T-helper 1 cell (primary cell): ENCODE results near the gene CBLN1.

ENCODE experiments used
- DNase-seq, 5 donors: peaks; one replicate each; pipeline ENCODE4 v3.0.0-alpha.2; 2012 to 2020
- total RNA-seq, 4 donors: gene quantifications; one replicate each; lab custom pipeline; 2026; lab: John Stamatoyannopoulos, UW

CBLN1 gene
- total RNA-seq = 0 reads per million in 4 donors

DNA sequence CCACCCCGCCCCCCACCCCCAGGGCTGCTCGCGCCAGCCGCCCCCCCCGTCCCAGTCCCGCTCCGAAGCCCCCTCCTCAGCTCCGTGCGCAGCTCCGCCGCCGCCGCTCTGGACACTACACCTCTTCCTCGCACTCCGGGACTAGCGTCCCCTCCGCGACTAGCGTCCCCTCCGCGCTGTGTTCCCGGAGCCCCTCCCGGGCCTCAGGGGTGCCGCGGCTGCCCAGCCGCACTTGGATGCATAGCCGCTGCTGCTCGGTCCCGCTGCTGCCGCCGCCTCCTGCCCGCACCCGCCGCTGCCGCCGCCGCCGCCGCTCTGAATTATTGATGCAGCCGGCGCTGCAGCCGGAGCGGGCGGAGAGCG, at the start of gene CBLN1:
Gene CBLN1, minus strand, starts transcription at position 359 of the 363 bp plus-strand sequence. CDS start 373 bp downstream, outside the sequence.
- DNase-seq = no peak

GRCh38 chr16:49330562-49331201, 49.0 kb upstream of the CBLN1 start:
- DNase-seq = no peak

GRCh38 chr16:49328325-49328724, 46.7 kb upstream of the CBLN1 start:
- DNase-seq = no peak

- no peak for DNase-seq
Observed at GRCh38 chr16:49327466-49327865, 45.8 kb upstream of the CBLN1 start.

GRCh38 chr16:49324703-49325102, 43.1 kb upstream of the CBLN1 start:
- no peak for DNase-seq

DNA sequence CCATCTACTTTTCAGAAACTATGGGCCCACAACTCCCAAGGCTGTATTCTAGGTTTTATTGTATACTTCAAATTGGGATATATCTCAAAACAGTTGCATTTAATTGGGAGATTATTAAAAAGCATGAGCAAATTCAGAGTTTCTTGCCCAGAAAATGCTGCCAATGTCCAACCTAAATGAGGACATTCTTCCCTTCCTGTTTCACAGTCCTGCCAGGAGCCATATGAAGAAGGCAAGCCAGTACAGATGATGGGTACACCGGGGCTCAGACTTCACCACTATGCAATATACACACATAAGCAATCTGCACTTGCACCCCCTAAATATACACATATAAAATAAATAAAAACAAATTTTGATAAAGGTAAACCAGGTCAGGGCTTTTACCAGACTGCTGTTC, 34.0 kb upstream of the CBLN1 start:
- DNase-seq = no peak

DNA sequence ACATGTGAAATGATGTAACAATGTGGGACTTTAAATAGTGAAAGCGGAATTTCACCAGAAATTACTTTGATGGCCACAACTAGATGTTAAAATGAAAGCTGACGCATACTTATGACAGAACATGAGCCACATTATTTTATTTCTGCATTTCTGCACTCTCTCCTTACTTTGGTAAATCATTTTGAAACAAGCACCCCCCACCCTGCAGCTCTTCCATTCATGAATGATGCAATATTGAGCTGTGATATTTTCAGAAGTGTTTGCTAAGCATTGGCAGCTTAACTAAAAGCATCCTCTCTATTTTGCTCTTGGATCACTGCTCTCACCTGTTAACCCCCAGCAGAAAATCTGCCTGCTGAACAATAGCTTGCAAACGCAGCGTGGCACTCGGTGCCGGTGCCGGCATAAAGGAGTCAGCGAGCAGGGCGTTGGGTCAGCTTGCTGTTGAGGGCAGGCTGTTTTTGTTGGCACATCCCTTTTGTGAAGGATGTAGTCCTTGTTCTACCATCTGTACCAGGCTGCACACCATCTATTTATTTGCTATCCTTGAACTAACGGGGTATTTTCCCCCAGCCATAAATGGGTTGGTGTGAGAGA, 30.8 kb upstream of the CBLN1 start:
- DNase-seq = no peak

GRCh38 chr16:49311823-49312222, 30.2 kb upstream of the CBLN1 start:
- no peak for DNase-seq

DNA sequence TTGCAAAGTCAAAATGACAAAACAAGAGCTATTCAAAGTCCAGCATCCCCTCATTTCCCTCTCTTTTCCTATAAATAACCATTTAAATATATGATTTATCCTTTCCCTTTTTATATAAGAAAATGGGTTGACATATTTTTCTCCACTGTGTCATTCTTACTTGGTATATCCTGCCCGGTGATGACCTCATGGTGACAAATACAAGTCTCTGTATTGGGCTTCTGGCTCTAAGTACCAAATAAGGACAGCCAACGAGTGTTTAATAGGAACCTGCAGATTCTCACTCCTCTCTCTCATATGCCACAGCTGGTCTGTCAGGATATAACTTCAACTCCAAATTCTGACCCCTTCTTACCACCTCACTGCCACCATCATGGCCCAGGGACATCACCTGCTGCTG, 25.5 kb upstream of the CBLN1 start:
- no peak for DNase-seq

DNA sequence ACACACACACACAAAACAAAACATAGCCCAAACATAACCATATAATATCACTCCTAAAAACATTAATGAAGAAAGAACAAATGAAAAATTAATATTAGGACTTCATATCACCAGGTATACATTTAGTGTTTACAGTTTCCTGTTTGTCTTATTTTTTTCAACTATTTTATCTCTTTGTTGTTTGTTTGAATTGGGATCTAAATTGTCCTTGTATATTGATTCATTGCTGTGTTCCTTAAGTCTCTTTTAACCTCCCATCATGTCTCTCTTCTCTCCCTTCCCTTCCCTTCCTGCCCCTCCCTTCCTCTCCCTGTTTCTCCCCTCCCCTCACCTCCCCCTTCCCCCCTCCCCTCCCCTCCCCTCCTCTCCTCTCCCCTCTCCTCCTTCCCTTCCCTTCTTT, 23.8 kb upstream of the CBLN1 start:
- DNase-seq = no peak

DNA sequence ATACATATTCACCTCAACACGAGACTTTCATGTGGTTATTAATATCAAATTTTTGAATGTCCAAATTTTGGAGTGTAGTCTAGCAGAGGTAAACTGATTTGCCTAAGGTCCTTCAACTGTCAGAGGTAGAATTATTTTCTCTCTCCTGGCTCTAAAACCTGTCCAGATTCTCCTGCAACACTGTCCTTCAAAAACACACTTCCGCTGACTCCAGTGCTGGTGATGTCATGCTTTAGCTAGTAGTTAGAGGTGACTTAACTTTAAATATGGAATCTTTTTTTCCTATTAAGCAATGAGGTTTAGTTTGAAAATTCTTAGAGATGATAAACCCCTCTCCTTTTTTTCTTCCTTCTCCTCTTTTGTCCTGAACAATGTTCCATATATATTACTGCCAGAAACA, 10.8 kb upstream of the CBLN1 start:
- no peak for DNase-seq

DNA sequence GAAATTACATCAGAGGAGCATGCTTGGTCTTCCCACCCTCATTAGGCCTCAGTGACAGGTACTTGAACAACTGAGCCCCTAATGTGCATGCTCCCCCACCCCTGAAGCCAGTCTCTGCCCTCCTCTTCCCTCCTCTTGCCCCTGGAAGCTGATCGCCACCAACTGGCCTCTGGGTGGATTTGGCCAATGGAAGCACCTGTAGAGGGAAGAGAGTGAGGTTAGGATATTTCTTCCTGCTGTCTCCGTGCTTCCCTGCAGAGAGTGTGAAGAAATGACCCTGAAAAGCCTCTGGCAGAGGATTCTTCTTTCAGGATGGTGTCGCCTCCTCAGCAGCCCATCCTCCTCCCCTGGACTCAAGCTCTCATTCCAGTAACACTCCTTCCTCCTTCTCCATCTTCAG, 5.9 kb upstream of the CBLN1 start:
- no peak for DNase-seq

GRCh38 chr16:49284962-49285361, 3.3 kb upstream of the CBLN1 start:
- DNase-seq = no peak

- DNase-seq = no peak
Observed at GRCh38 chr16:49283376-49284049, 1.9 kb upstream of the CBLN1 start.

DNA sequence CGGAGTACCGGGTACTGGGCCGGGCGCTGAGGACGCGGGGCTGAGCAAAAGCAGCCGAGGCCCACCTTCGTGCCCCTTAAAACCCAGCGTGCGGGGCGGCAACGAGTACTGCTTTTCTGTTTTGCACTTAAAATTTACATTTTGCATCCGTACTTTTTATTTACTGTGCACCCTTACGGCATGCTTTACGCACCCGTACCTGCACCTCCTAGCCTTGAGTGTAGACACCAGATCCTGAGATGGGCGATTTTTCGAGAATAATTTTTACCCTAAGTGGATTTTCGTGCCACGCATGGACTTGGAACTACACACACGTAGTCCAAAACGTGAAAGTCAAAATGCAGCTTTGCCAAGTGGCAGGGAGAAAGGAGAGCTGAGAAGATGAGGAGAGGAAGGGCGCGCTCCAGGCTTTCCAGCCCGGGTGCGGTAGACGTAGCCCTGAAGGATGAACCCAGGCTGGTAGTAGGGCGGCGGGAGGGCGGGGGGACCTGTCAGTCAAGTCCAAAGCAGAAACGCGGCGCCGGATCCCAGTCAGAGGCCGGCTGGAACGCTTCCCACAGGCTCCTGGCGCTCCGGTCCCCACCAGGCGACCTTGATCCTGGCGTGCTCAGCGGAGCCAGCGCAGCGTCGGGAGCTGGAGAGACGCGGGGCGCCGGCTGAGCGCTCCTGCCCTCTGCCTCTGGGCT, 1.2 kb upstream of the CBLN1 start:
- DNase-seq = no peak

DNA sequence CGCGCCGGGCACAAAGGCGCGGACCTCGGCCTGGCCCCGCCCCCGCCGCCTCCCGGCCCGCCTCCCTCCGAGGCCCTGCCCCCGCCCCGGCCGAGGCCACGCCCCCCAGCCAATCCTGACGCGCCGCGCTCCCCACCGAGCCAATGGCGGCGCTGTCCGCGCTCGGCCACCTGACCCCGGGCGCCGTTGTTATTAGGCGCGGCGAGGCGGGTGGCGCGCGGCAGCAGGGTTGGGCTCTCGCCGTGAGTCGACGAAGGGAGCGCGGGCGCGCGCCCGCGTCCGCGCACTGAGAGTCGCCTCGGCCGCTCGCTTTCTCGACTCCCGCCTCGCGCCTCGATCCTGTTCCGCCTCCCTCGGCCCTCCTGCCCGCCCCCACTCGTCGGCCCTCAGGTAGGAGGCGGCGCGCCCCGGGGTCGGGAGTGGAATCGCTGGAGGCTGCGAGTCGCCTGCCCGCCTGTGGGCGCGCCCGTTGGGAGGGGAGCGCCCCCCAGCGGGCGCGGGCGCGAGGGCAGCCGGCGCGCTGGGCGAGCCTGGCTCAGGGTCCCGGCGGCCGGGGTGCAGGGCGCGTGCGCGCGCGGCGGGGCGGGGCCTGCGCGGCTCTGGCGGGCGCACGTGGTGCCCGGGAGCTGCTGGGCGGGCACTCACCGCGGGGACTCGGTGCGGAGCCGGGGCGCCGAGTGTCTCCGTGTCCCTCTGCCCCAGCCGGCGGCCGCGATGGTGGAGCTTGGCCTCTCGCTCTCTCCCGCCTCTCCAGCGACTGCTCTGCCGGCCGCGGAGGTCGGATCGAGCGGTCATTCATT, 405 bp upstream of the CBLN1 start:
- DNase-seq = peak in 1 of 5 donors; percentile 62

- DNase-seq = no peak
Observed at GRCh38 chr16:49280841-49281371, 732 bp downstream of the CBLN1 start.

DNA sequence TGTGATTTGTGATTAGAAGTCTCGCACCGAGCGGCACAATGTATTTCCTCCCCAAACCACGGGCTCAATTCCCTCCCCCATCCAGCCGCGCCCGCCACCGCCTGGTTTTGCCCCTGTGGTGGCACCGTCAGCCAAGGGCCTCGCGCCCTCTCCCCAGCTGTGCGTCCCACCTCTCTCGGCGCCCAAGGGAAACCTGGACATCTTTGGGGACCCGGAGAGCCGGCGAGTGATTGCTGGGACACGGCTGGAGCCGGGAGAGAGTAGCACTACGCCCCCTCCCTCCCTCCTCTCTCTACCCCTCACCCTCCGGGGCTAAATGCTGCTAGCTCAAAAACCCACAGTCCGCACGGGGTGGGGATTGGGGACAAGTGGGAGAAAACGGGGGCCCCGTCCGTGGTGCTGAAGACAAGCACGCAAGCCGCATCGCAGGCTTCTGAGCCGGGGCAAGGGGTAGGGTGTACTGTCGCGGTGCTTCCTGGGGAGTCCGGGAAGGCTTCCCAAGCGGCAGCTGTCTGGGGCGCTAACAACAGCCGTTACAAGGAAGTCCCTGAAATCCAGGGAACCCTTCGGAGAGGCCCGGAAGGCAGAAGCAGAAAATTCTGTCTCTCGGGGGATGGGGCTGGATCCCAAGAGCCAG, 1.4 kb downstream of the CBLN1 start:
- no peak for DNase-seq

DNA sequence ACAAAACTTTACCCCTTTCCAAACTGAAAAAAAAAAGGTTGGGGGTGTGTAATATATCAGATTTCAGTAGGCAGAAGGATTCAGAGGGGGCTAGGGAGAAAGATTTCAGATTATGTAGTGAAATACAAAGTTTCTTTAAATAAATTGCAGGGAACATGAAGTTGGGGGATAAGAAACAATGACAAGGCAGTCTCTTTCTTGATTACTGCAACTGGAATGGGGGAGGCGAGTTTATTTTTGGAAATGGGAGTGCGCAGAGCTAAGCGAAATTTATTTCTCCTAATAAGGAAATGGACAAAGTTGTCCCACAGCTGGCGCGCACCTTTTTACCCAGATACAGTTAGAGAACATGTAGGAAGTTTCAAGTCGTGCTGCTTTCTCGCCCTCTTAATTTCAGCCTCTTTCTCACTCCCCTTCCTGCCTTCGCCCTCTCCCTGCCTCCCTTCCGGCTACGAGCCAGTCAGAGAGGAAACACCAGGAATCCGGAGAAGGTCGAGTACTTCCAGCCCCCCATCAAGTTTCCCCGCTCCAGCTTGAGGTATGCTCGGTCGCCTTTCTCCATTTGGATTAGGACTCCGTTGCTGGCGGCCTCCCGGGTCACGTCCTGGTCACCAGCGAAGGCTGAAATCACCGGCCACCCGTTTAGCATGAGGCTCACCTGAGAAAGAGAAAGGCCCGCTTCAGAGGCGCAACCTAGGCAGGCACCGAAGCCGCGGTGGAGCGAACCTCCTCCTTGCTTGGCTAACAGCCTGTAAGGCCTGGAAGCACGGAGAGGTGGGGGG, 2.5 kb downstream of the CBLN1 start:
- no peak for DNase-seq

DNA sequence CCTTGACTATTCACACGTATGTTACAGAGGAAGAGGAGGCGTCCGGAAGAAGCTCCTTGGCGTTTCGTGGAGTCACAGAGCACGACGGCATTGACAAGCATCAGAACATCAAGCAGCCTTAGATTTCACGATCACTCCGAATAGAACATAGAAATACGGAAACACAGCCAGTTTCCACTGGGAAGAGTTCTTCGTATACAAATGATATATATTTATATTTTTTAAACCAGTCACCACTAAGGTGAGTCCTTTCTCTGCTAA, 3.1 kb downstream of the CBLN1 start:
- DNase-seq = no peak

GRCh38 chr16:49277766-49278566, 3.7 kb downstream of the CBLN1 start:
- DNase-seq = no peak
